Mononuclear cell (primary cell): ENCODE measurements around the gene EAPP. TPM values are rescaled to one million over a fixed set of nuclear protein-coding genes. Genes with fewer than 3 reads are reported as not detected.
"Not testable (repeated sequence)": the region's sequence is repeated elsewhere in the genome, so short reads cannot be mapped to it uniquely, and the experiment has no call there.

Experiments used
- H3K27me3 ChIP-seq: 2 replicates; pipeline ENCODE4 v1.6.0; 2011; ENCODE audit warnings: low read length, control low read depth; ENCODE audit not compliant: insufficient read depth
- H3K4me1 ChIP-seq: 2 replicates; pipeline ENCODE4 v1.5.1; 2011; ENCODE audit warnings: mild to moderate bottlenecking, low read length, control low read depth; ENCODE audit not compliant: insufficient read depth
- H3K4me3 ChIP-seq: 2 replicates; pipeline ENCODE4 v1.5.1; 2011; ENCODE audit warnings: mild to moderate bottlenecking, low read length, moderate library complexity
- H3K9me3 ChIP-seq: 2 replicates; pipeline ENCODE4 v1.5.1; 2011; ENCODE audit warnings: low read depth, mild to moderate bottlenecking, control low read depth, low read length
- total RNA-seq: library from RNA; depleted of rRNA; stranded (reverse); fragments of >200 nt; gene quantifications from one replicate; pipeline ENCODE4 v1.2.3, GENCODE V29; 2012

Gene EAPP
- total RNA-seq, 1 donor, result 124 TPM

DNA sequence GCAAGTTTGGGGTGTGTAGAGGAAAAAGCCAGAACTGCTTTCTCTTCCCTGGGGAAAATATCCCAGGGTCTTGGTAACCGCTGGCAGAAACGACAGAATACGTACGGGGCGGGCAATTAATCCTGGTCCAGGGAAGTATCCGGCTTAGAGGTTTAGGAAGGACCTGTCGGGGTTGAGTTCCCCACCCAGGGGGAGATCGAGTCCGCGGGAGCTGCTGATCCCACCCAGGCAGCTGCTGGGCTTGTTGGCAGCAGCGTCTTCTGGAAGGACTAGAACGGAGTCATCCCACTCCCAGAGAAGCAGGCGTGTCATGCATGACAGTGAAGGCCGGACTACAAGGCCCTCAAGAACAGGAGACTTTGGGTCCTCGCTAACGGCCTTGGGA lies 7.6 kb upstream of the EAPP start:
- not testable (repeated sequence) for H3K27me3 ChIP-seq, H3K9me3 ChIP-seq, H3K4me3 ChIP-seq, H3K4me1 ChIP-seq

DNA sequence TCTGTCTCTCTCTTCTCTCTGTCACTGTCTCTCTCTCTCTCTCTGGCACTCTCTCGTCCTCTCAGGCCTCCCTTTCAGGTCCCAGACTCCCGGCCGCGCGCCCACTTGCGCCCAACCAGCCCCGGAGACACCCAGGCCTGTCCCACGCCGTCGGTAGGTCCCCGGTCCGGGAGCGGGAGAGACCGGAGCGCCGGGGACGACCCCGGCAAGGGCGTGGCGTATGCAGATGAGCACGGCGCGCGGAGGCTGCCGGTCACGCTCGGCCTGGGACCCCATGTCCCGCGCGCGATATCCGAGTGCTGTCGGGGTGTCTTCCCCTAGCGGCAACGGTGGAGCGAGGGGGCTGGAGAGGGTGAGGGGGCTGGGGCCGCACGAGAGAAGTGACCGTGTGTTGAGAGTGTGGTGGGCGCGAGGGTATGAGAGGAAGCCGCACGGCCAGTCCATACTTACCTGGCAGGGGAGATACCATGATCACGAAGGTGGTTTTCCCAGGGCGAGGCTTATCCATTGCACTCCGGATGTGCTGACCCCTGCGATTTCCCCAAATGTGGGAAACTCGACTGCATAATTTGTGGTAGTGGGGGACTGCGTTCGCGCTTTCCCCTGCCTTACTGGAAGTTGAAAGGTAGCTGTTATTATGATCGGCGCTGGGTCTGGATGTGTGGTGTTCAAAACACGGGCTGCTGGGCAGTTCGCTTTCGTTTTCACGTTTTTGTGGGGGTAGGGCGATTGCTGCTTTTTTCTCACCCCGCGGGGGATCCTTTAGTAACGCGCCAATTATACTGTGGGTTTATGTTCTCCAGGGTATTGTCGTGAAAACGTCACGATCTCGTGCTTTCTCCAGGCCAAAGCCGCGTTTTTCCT lies 7.0 kb upstream of the EAPP start:
- H3K4me1 ChIP-seq, H3K4me3 ChIP-seq, H3K9me3 ChIP-seq, H3K27me3 ChIP-seq: not testable (repeated sequence)

- not testable (repeated sequence) for H3K27me3 ChIP-seq, H3K9me3 ChIP-seq
- Histone ChIP-seq H3K4me3 (peak overlapping the region; percentile 92), H3K4me1 (peaks cover 31% of the 10 kb centered on the region)
Observed at GRCh38 chr14:34540181-34541059, 919 bp upstream of the EAPP start.

DNA sequence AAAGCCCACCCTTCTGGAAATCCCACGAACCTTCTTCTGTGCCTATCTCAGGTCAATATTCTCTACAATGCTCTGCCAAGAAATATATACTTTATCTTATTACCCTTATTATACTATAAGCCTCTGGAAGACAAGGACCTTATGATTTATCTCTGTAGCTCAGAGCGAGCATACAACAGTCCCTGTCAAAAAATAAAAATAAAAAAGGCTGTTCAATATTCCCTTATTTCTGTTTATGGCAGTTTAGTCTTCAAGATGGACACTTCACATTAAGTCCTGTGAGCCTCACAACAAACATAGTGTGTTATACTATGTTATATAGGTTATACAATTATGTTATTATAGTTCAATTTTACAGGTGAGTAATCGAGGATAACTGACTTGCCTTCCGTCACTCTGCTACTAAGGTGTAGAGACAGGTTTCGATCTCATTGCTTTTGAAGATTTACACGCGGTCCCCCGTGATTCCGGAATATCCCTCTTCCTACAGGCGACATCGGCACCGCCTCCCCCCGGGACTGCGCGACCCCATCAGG lies 562 bp downstream of the EAPP start:
- Histone ChIP-seq H3K4me1 (peaks cover 31% of the 10 kb centered on the region), H3K27me3 (no peaks in the 10 kb centered on the region), H3K4me3 (peak overlapping the region; percentile 92), H3K9me3 (no peaks in the 10 kb centered on the region)

DNA sequence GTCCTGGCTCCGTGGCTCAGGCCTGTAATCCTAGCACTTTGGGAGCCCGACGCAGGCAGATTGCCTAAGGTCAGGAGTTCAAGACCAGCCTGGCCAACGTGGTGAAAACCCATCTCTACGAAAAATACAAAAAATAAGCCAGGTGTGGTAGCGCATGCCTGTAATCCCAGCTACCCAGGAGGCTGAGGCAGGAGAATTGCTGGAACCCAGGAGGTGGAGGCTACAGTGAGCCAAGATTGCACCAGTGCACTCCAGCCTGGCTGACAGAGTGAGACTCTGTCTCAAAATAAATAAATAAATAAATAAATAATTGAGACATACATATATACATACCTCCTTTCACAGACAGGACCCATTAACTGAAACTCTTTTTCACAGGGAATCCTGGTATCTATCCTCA lies 1.4 kb downstream of the EAPP start:
- H3K4me1 ChIP-seq, result peaks cover 31% of the 10 kb centered on the region
- H3K9me3 ChIP-seq, H3K27me3 ChIP-seq, H3K4me3 ChIP-seq: not testable (repeated sequence)

GRCh38 chr14:34537677-34538009 lies 1.9 kb downstream of the EAPP start:
- H3K27me3 ChIP-seq, result no peaks in the 10 kb centered on the region
- no peak overlapping the region for H3K4me3 ChIP-seq

DNA sequence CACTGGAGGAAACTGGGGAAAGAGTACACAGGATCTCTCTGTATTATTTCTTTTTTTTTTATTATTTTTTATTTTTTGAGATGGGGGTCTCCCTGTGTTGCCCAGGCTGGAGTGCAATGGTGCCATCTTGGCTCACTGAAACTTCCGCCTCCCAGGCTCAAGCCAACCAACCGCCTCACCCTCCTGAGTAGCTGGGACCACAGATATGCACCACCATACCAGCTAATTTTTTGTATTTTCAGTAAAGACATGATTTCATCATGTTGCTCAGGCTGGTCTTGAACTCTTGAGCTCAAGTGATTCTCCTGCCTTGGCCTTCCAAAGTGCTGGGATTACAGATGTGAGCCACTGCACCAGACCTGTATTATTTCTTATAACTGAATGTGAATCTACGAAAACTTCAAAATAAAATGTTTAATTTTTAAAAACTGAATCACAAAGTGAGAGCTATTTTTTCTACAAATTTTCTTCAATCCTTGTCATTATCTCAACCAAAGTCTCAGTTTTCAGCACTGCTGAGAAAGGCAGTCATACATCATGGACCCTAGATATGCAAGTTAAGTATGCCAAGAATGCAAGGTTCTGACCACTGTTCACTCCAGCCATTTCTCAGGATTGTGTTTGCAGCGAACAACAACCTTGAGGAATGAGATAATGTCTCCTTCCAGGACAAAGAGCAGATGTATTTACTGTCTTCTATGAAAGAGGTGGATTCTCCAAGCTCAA lies 2.4 kb downstream of the EAPP start:
- H3K4me1 ChIP-seq, result peaks cover 31% of the 10 kb centered on the region
- H3K4me3 ChIP-seq, result no peak overlapping the region
- H3K27me3 ChIP-seq, result no peaks in the 10 kb centered on the region
- H3K9me3 ChIP-seq, result no peaks in the 10 kb centered on the region

More at GRCh38 chr14:34537677-34538009, 1.9 kb downstream of the EAPP start:
- Histone ChIP-seq H3K4me1 (peaks cover 31% of the 10 kb centered on the region), H3K9me3 (no peaks in the 10 kb centered on the region)

- H3K4me3 ChIP-seq, result no peak overlapping the region
- no peaks in the 10 kb centered on the region for H3K27me3 ChIP-seq
- no peaks in the 10 kb centered on the region for H3K9me3 ChIP-seq
- no peaks in the 10 kb centered on the region for H3K4me1 ChIP-seq
Observed at GRCh38 chr14:34527591-34527990, 11.9 kb downstream of the EAPP start.

DNA sequence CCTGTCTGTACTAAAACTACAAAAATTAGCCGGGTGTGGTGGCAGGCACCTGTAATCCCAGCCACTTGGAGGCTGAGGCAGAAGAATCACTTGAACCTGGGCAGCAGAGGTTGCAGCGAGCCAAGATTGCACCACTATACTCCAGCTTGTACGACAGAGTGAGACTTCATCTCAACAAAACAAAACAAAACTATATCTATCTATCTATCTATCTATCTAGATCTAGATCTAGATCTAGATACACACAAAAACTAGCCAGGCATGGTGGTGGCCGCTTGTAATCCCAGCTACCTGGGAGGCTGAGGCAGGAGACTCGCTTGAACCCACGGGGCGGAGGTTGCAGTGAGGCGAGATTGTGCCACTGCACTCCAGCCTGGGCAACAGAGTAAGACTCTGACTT lies 15.3 kb downstream of the EAPP start:
- not testable (repeated sequence) for H3K4me3 ChIP-seq, H3K27me3 ChIP-seq, H3K9me3 ChIP-seq, H3K4me1 ChIP-seq

GRCh38 chr14:34522496-34522895 lies 17.0 kb downstream of the EAPP start:
- Histone ChIP-seq H3K9me3 (no peaks in the 10 kb centered on the region), H3K4me3 (no peak overlapping the region), H3K27me3 (no peaks in the 10 kb centered on the region), H3K4me1 (no peaks in the 10 kb centered on the region)

- not testable (repeated sequence) for H3K4me1 ChIP-seq, H3K9me3 ChIP-seq, H3K4me3 ChIP-seq, H3K27me3 ChIP-seq
Observed at GRCh38 chr14:34521071-34521470, 18.4 kb downstream of the EAPP start.

GRCh38 chr14:34520304-34520970 lies 19.1 kb downstream of the EAPP start:
- not testable (repeated sequence) for H3K27me3 ChIP-seq

GRCh38 chr14:34507884-34508283 lies 31.6 kb downstream of the EAPP start:
- Histone ChIP-seq H3K4me3 (no peak overlapping the region), H3K4me1 (no peaks in the 10 kb centered on the region), H3K27me3 (no peaks in the 10 kb centered on the region), H3K9me3 (no peaks in the 10 kb centered on the region)

More at GRCh38 chr14:34520304-34520970, 19.1 kb downstream of the EAPP start:
- H3K4me3 ChIP-seq, H3K9me3 ChIP-seq, H3K4me1 ChIP-seq: not testable (repeated sequence)

GRCh38 chr14:34507459-34507858 lies 32.0 kb downstream of the EAPP start:
- Histone ChIP-seq H3K4me1 (no peaks in the 10 kb centered on the region), H3K9me3 (no peaks in the 10 kb centered on the region), H3K27me3 (no peaks in the 10 kb centered on the region), H3K4me3 (no peak overlapping the region)
